Endodermal cell (in vitro differentiated cells): ENCODE results near the gene SCYGR8. TPM values are rescaled to one million over a fixed set of nuclear protein-coding genes. Genes with fewer than 3 reads are reported as not detected.
"Not testable (repeated sequence)": the region's sequence is repeated elsewhere in the genome, so short reads cannot be mapped to it uniquely, and the experiment has no call there.

Experiments used
- DNase-seq: peaks from one replicate; pipeline ENCODE4 v3.0.0-alpha.2; 2017
- H3K27ac ChIP-seq: 2 replicates; pipeline ENCODE4 v1.5.1; 2013; ENCODE audit warnings: mild to moderate bottlenecking, low read depth, low read length, moderate library complexity
- H3K27me3 ChIP-seq: 2 replicates; pipeline ENCODE4 v1.6.1; 2013; ENCODE audit warnings: mild to moderate bottlenecking, low read length, moderate library complexity; ENCODE audit not compliant: insufficient read depth, control insufficient read depth, poor library complexity, severe bottlenecking
- H3K36me3 ChIP-seq: 2 replicates; pipeline ENCODE4 v1.7.0; 2013; ENCODE audit warnings: mild to moderate bottlenecking, low read length, moderate library complexity; ENCODE audit not compliant: control insufficient read depth, insufficient read depth
- H3K4me1 ChIP-seq: one replicate; pipeline ENCODE4 v1.7.0; 2013; ENCODE audit warnings: low read length; ENCODE audit not compliant: control insufficient read depth, insufficient read depth
- H3K4me3 ChIP-seq: 2 replicates; pipeline ENCODE4 v1.5.1; 2013; ENCODE audit warnings: mild to moderate bottlenecking, low read length, moderate library complexity
- H3K9ac ChIP-seq: 2 replicates; pipeline ENCODE4 v1.6.1; 2013; ENCODE audit warnings: mild to moderate bottlenecking, low read length, moderate library complexity; ENCODE audit not compliant: poor library complexity, severe bottlenecking; ENCODE audit errors: extremely low read depth
- H3K9me3 ChIP-seq: 2 replicates; pipeline ENCODE4 v1.6.1; 2013; ENCODE audit warnings: mild to moderate bottlenecking, low read length, moderate library complexity; ENCODE audit not compliant: control insufficient read depth
- H3K27ac Mint-ChIP-seq: 2 replicates; pipeline ENCODE4 v1.8.0; 2020; ENCODE audit warnings: mixed read lengths
- H3K27me3 Mint-ChIP-seq: 2 replicates; pipeline ENCODE4 v1.8.0; 2021; ENCODE audit warnings: mild to moderate bottlenecking, mixed read lengths; ENCODE audit not compliant: insufficient read depth
- H3K36me3 Mint-ChIP-seq: 2 replicates; pipeline ENCODE4 v1.8.0; 2020; ENCODE audit warnings: low read depth, mixed read lengths
- H3K4me1 Mint-ChIP-seq: 2 replicates; pipeline ENCODE4 v1.8.0; 2020; ENCODE audit warnings: mixed read lengths
- H3K4me3 Mint-ChIP-seq: 2 replicates; pipeline ENCODE4 v1.8.0; 2020; ENCODE audit warnings: mild to moderate bottlenecking, moderate library complexity, mixed read lengths
- H3K9me3 Mint-ChIP-seq: 2 replicates; pipeline ENCODE4 v1.8.0; 2020; ENCODE audit warnings: mild to moderate bottlenecking, mixed read lengths
- CTCF ChIP-seq: fragments of 200-600 bp; sonication (generic); conservative IDR thresholded peaks from 2 replicates; pipeline ENCODE4 v1.5.0; 2021; ENCODE audit warnings: antibody characterized with exemption, mild to moderate bottlenecking
- WGBS, 2 experiments: methylation state at CpG; one replicate each; pipeline versions ENCODE4 v1.1.5 to v1.1.7; 2013; ENCODE audit warnings: missing lambda C conversion rate in 2 of 2, mixed read lengths in 1 of 2; ENCODE audit not compliant: insufficient coverage in 1 of 2, insufficient read length in 1 of 2; 5-methylcytosine and 5-hydroxymethylcytosine counted together
- total RNA-seq, 2 donors: library from RNA; stranded (reverse); fragmentation: NEBNext Ultra II Directional in 1 of 2; extraction: Animal tissue kit (Norgen Biotek cat#: 25700) in 1 of 2; gene quantifications; 2 replicates in 1 of 2; 3 replicates in 1 of 2; pipeline ENCODE4 v1.2.1, GENCODE V29; 2021

The SCYGR8 gene
- total RNA-seq, 2 donors from 2014 or later = not detected

DNA sequence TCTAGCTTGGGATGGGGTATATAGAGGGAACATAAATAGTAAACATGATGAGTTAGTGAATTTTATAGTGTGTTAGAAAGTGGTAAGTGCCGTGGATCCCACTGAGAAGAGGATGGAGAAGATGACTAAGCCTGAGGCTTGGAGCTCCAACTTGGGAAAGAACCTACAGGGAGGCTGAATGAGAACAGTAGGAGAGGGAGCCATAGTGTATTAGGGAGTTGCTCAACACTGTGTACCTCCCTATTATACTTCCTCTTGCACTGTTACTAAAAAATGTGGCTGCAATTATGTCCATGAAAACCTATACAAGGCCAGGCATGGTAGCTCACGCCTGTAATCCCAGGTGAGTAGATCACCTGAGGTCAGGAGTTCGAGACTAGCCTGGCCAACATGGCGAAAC is 25.0 kb upstream of the SCYGR8 start:
- no peaks in the 10 kb centered on the region for H3K36me3 ChIP-seq
- no peak overlapping the region for H3K4me3 Mint-ChIP-seq
- peaks cover 18% of the 10 kb centered on the region for H3K27me3 ChIP-seq
- no peak overlapping the region for H3K9ac ChIP-seq
- no peaks in the 10 kb centered on the region for H3K36me3 Mint-ChIP-seq
- no peaks in the 10 kb centered on the region for H3K9me3 ChIP-seq
- peaks cover 7% of the 10 kb centered on the region for H3K4me1 Mint-ChIP-seq
- no peak overlapping the region for H3K4me3 ChIP-seq
- H3K9me3 Mint-ChIP-seq = no peaks in the 10 kb centered on the region
- H3K4me1 ChIP-seq = no peaks in the 10 kb centered on the region
- H3K27me3 Mint-ChIP-seq = peaks cover 22% of the 10 kb centered on the region
- WGBS, 2 experiments = 93 to 98% methylated on average over 4 of the region's 4 CpGs
- no peak for DNase-seq
- no peak overlapping the region for H3K27ac ChIP-seq
- TF ChIP-seq CTCF = no peak
- no peak overlapping the region for H3K27ac Mint-ChIP-seq

- not testable (repeated sequence) for H3K4me1 ChIP-seq, H3K4me1 Mint-ChIP-seq, H3K27me3 ChIP-seq, H3K36me3 ChIP-seq, H3K4me3 Mint-ChIP-seq, H3K36me3 Mint-ChIP-seq, H3K27ac Mint-ChIP-seq, H3K9me3 ChIP-seq, H3K4me3 ChIP-seq, H3K27ac ChIP-seq, H3K9ac ChIP-seq, H3K27me3 Mint-ChIP-seq, H3K9me3 Mint-ChIP-seq, DNase-seq
- 83 to 94% methylated on average over 4 to 7 of the region's 7 CpGs for WGBS, 2 experiments
Measured at GRCh38 chr2:227722821-227723220, 22.9 kb upstream of the SCYGR8 start.

DNA sequence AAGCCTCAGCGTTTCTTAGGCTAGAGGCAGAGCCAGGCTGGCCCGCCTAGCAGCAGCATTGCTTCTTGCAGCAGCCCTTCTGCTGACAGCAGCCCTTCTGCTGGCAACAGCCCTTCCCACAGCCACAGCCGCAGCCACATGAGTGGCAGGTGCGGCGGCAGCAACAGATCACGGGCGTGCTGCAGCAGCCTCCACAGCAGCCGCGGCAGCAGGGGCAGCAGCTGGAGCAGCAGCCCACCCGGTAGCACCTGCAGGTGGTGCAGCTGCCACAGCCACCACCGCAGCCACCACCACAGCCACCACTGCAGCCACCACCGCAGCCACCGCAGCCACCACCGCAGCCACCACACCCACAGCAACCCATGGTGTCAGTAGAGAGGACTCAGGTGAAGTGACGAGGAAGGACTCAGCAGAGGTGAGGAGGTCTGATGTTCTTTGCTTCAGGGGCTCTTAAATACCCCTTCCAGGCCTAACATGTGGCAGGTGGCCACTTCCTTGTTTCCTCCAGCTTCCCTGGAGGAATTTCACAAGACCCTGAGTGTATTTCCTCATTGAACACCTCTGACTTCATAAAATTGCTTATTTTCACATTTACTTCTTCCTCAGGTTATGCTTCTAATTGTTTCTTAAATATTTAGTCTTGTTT is 21.2 kb upstream of the SCYGR8 start, which contains the start of gene SCYGR6:
SCYGR6 (minus strand) TSS at position 364 of the 646 bp plus-strand sequence; CDS start at position 364, 0 bp downstream.
- H3K9me3 ChIP-seq = no peaks in the 10 kb centered on the region
- H3K27ac Mint-ChIP-seq = no peak within 1 kb of the TSS
- no peaks in the 10 kb centered on the region for H3K4me1 ChIP-seq
- no peaks in the 10 kb centered on the region for H3K9me3 Mint-ChIP-seq
- WGBS, 2 experiments = 96% methylated on average over 11 to 15 of the region's 15 CpGs
- no peaks in the 10 kb centered on the region for H3K27me3 Mint-ChIP-seq
- H3K4me3 Mint-ChIP-seq = no peak within 1 kb of the TSS
- TF ChIP-seq CTCF = no peak
- no peak within 1 kb of the TSS for H3K27ac ChIP-seq
- H3K36me3 Mint-ChIP-seq = no peaks in the 10 kb centered on the region
- H3K4me1 Mint-ChIP-seq = peaks cover 3% of the 10 kb centered on the region
- H3K9ac ChIP-seq = no peak within 1 kb of the TSS
- H3K27me3 ChIP-seq = no peaks in the 10 kb centered on the region
- DNase-seq = no peak
- no peaks in the 10 kb centered on the region for H3K36me3 ChIP-seq
- H3K4me3 ChIP-seq = no peak within 1 kb of the TSS

- no peaks in the 10 kb centered on the region for H3K36me3 Mint-ChIP-seq
- no peaks in the 10 kb centered on the region for H3K9me3 Mint-ChIP-seq
- WGBS, 2 experiments = 92% methylated on average over 4 of the region's 5 CpGs; no CpG with 5 or more reads in 1 of the 2 experiments
- Histone ChIP-seq H3K4me3 (no peak within 1 kb of the TSS), H3K36me3 (no peaks in the 10 kb centered on the region), H3K27ac (no peak within 1 kb of the TSS), H3K9ac (no peak within 1 kb of the TSS), H3K27me3 (no peaks in the 10 kb centered on the region), H3K9me3 (no peaks in the 10 kb centered on the region), H3K4me1 (no peaks in the 10 kb centered on the region)
- H3K27me3 Mint-ChIP-seq = no peaks in the 10 kb centered on the region
- no peak within 1 kb of the TSS for H3K4me3 Mint-ChIP-seq
- no peak for DNase-seq
- no peak for TF ChIP-seq CTCF
- H3K27ac Mint-ChIP-seq = no peak within 1 kb of the TSS
- H3K4me1 Mint-ChIP-seq = no peaks in the 10 kb centered on the region
Measured at GRCh38 chr2:227728035-227728434, 17.7 kb upstream of the SCYGR8 start, which contains the start of gene SCYGR7. TSS of gene SCYGR7 (plus strand) at chr2:227728335. CDS start at chr2:227728335, 0 bp downstream.
